Left ventricle myocardium superior (tissue), 1 donor: ENCODE results near the gene CHCHD3. TPM values are rescaled to one million over a fixed set of nuclear protein-coding genes. Genes with fewer than 3 reads are reported as not detected.
A peak's percentile ranks its signal among the peaks of the same experiment; 100 is the strongest.

Experiments
- ATAC-seq: fragments of 200-7000 bp; cut with Tn5 transposase; one replicate; pipeline ENCODE4 v1.9.1; 2020; ENCODE audit warnings: mild to moderate bottlenecking, moderate library complexity
- DNase-seq: peaks from one replicate; pipeline ENCODE4 v3.0.0-alpha.2; 2020
- intact Hi-C: fragments of 100-400 bp; cut with micrococcal nuclease; formaldehyde crosslinking; loops from one replicate; pipeline ENCODE4 v1.11.0; 2022
- total RNA-seq: library from RNA; stranded (reverse); fragmentation: NEBNext Ultra II Directional; extraction: Animal tissue kit (Norgen Biotek cat#: 25700); gene quantifications from one replicate; pipeline ENCODE4 v1.2.1, GENCODE V29; 2021
- donor health status: DM: no; HTN: yes; CAD: no; lungs with severe emphysema.

CHCHD3 gene
- total RNA-seq, 1 donor from 2014 or later = 204 TPM

GRCh38 chr7:132856416-132856815 lies 225.5 kb downstream of the CHCHD3 start:
- DNase-seq (no peak), ATAC-seq (no peak)
- intact Hi-C loops = no loop called here

GRCh38 chr7:132855901-132856300 lies 226.0 kb downstream of the CHCHD3 start:
- intact Hi-C loops = no loop called here
- DNase-seq (no peak), ATAC-seq (no peak)

GRCh38 chr7:132854238-132854637 lies 227.7 kb downstream of the CHCHD3 start:
- ATAC-seq (no peak), DNase-seq (no peak)
- intact Hi-C loops = no loop called here

- DNase-seq (no peak), ATAC-seq (no peak)
- intact Hi-C loops = no loop called here
Observed at GRCh38 chr7:132847376-132847775, 234.5 kb downstream of the CHCHD3 start.

GRCh38 chr7:132846086-132846485 lies 235.8 kb downstream of the CHCHD3 start:
- intact Hi-C loops = no loop called here
- ATAC-seq = peak; percentile 97
- DNase-seq = no peak

- DNase-seq (no peak), ATAC-seq (no peak)
- intact Hi-C loops = no loop called here
Observed at GRCh38 chr7:132842478-132842877, 239.4 kb downstream of the CHCHD3 start.

GRCh38 chr7:132840199-132840598 lies 241.7 kb downstream of the CHCHD3 start:
- intact Hi-C loops = no loop called here
- ATAC-seq = no peak
- DNase-seq = no peak

- no peak for DNase-seq
- ATAC-seq = no peak
- intact Hi-C loops = no loop called here
Observed at GRCh38 chr7:132838313-132838712, 243.6 kb downstream of the CHCHD3 start.

- DNase-seq (no peak), ATAC-seq (peak; percentile 80)
- intact Hi-C loops = no loop called here
Observed at GRCh38 chr7:132837529-132837928, 244.4 kb downstream of the CHCHD3 start.

- ATAC-seq (no peak), DNase-seq (no peak)
- intact Hi-C loops = no loop called here
Observed at GRCh38 chr7:132836746-132837145, 245.1 kb downstream of the CHCHD3 start.

- no peak for DNase-seq
- ATAC-seq = no peak
- intact Hi-C loops = no loop called here
Observed at GRCh38 chr7:132830941-132831340, 250.9 kb downstream of the CHCHD3 start.

GRCh38 chr7:132828502-132828901 lies 253.4 kb downstream of the CHCHD3 start:
- no peak for DNase-seq
- intact Hi-C loops = no loop called here
- no peak for ATAC-seq

GRCh38 chr7:132825932-132826835 lies 255.7 kb downstream of the CHCHD3 start:
- DNase-seq = no peak
- intact Hi-C loops = no loop called here
- ATAC-seq = peak; percentile 62

- ATAC-seq (no peak), DNase-seq (no peak)
- intact Hi-C loops = no loop called here
Observed at GRCh38 chr7:132825222-132825621, 256.7 kb downstream of the CHCHD3 start.

GRCh38 chr7:132819648-132820047 lies 262.2 kb downstream of the CHCHD3 start:
- ATAC-seq = no peak
- intact Hi-C loops = no loop called here
- DNase-seq = no peak

GRCh38 chr7:132817949-132818348 lies 263.9 kb downstream of the CHCHD3 start:
- DNase-seq (no peak), ATAC-seq (no peak)
- intact Hi-C loops = no loop called here

- DNase-seq (no peak), ATAC-seq (peak; percentile 49)
- intact Hi-C loops = no loop called here
Observed at GRCh38 chr7:132815696-132816311, 266.1 kb downstream of the CHCHD3 start.

GRCh38 chr7:132815130-132815529 lies 266.8 kb downstream of the CHCHD3 start:
- ATAC-seq (no peak), DNase-seq (no peak)
- intact Hi-C loops = no loop called here

- no peak for DNase-seq
- intact Hi-C loops = no loop called here
- ATAC-seq = no peak
Observed at GRCh38 chr7:132810561-132810960, 271.3 kb downstream of the CHCHD3 start.

- DNase-seq = no peak
- intact Hi-C loops = no loop called here
- ATAC-seq = no peak
Observed at GRCh38 chr7:132806834-132807233, 275.1 kb downstream of the CHCHD3 start.

GRCh38 chr7:132805766-132806165 lies 276.1 kb downstream of the CHCHD3 start:
- DNase-seq (no peak), ATAC-seq (no peak)
- intact Hi-C loops = no loop called here
